KMS-11 (cell line): Measurements from ENCODE around the gene VAX1.

ENCODE experiments used
- H2AFZ ChIP-seq: fragments of 200-600 bp; sonication (generic); 2 replicates; pipeline ENCODE4 v1.6.1; 2016; ENCODE audit warnings: antibody characterized with exemption, mixed run types, low read depth
- H3K27ac ChIP-seq: fragments of 200-600 bp; sonication (generic); 2 replicates; pipeline ENCODE4 v1.6.1; 2016; ENCODE audit warnings: mild to moderate bottlenecking, mixed run types
- H3K27me3 ChIP-seq: fragments of 200-600 bp; sonication (generic); 2 replicates; pipeline ENCODE4 v1.6.1; 2017; ENCODE audit warnings: mild to moderate bottlenecking, low read depth, mixed run types, moderate library complexity; ENCODE audit not compliant: insufficient read depth
- H3K36me3 ChIP-seq: fragments of 200-600 bp; sonication (generic); 2 replicates; pipeline ENCODE4 v1.6.1; 2017; ENCODE audit warnings: mild to moderate bottlenecking, mixed run types; ENCODE audit not compliant: insufficient read depth
- H3K4me1 ChIP-seq: fragments of 200-600 bp; sonication (generic); 2 replicates; pipeline ENCODE4 v1.6.1; 2016; ENCODE audit warnings: mild to moderate bottlenecking, low read depth, mixed run types; ENCODE audit not compliant: poor library complexity, severe bottlenecking
- H3K4me2 ChIP-seq: fragments of 200-600 bp; sonication (generic); 2 replicates; pipeline ENCODE4 v1.7.0; 2016; ENCODE audit warnings: mild to moderate bottlenecking, mixed run types
- H3K4me3 ChIP-seq: fragments of 200-600 bp; sonication (generic); IDR thresholded peaks from 2 replicates; pipeline ENCODE4 v1.6.1; 2017; ENCODE audit warnings: low read depth, low read length, mixed read lengths; ENCODE audit not compliant: insufficient read depth
- H3K79me2 ChIP-seq: fragments of 200-600 bp; sonication (generic); 2 replicates; pipeline ENCODE4 v1.6.1; 2016; ENCODE audit warnings: low read depth, mixed run types; ENCODE audit not compliant: insufficient read depth
- H3K9ac ChIP-seq: fragments of 200-600 bp; sonication (generic); 2 replicates; pipeline ENCODE4 v1.6.1; 2016; ENCODE audit warnings: mild to moderate bottlenecking, mixed run types
- H4K20me1 ChIP-seq: fragments of 200-600 bp; sonication (generic); 2 replicates; pipeline ENCODE4 v1.6.1; 2016; ENCODE audit warnings: mild to moderate bottlenecking, mixed run types; ENCODE audit not compliant: insufficient read depth
- CTCF ChIP-seq: fragments of 200-600 bp; sonication (generic); conservative IDR thresholded peaks from 2 replicates; pipeline ENCODE4 v1.6.1; 2017; ENCODE audit warnings: low read depth, mild to moderate bottlenecking, antibody characterized with exemption, low read length, moderate library complexity, mixed read lengths

Gene VAX1

GRCh38 chr10:117143103-117143823 is 5.2 kb upstream of the VAX1 start:
- H3K4me2 ChIP-seq: no peak overlapping the region
- no peaks in the 10 kb centered on the region for H3K36me3 ChIP-seq
- H2AFZ ChIP-seq: no peak overlapping the region
- no peaks in the 10 kb centered on the region for H3K4me1 ChIP-seq
- no peaks in the 10 kb centered on the region for H3K27me3 ChIP-seq
- H3K27ac ChIP-seq: no peak overlapping the region
- no peak overlapping the region for H3K9ac ChIP-seq
- no peak overlapping the region for H3K4me3 ChIP-seq
- no peaks in the 10 kb centered on the region for H4K20me1 ChIP-seq
- H3K79me2 ChIP-seq: no peaks in the 10 kb centered on the region
- TF ChIP-seq CTCF: no peak

GRCh38 chr10:117140525-117140902 is 2.4 kb upstream of the VAX1 start:
- Histone ChIP-seq H3K4me2 (no peak overlapping the region), H3K79me2 (no peaks in the 10 kb centered on the region), H3K9ac (no peak overlapping the region), H3K4me3 (no peak overlapping the region), H3K27ac (no peak overlapping the region), H3K4me1 (no peaks in the 10 kb centered on the region), H4K20me1 (no peaks in the 10 kb centered on the region), H3K27me3 (no peaks in the 10 kb centered on the region), H2AFZ (no peak overlapping the region), H3K36me3 (no peaks in the 10 kb centered on the region)
- TF ChIP-seq CTCF: no peak

GRCh38 chr10:117139581-117140524 is 1.8 kb upstream of the VAX1 start:
- Histone ChIP-seq H3K79me2 (no peaks in the 10 kb centered on the region), H3K4me2 (no peak overlapping the region), H3K36me3 (no peaks in the 10 kb centered on the region), H3K27me3 (no peaks in the 10 kb centered on the region), H4K20me1 (no peaks in the 10 kb centered on the region), H3K9ac (no peak overlapping the region), H3K27ac (no peak overlapping the region), H2AFZ (no peak overlapping the region), H3K4me3 (no peak overlapping the region), H3K4me1 (no peaks in the 10 kb centered on the region)
- TF ChIP-seq CTCF: no peak

GRCh38 chr10:117138838-117139580 is 939 bp upstream of the VAX1 start:
- no peak overlapping the region for H3K9ac ChIP-seq
- H3K79me2 ChIP-seq: no peaks in the 10 kb centered on the region
- no peak for TF ChIP-seq CTCF
- H3K4me3 ChIP-seq: no peak overlapping the region
- H3K4me1 ChIP-seq: no peaks in the 10 kb centered on the region
- H3K27ac ChIP-seq: no peak overlapping the region
- no peak overlapping the region for H3K4me2 ChIP-seq
- no peaks in the 10 kb centered on the region for H3K27me3 ChIP-seq
- no peaks in the 10 kb centered on the region for H4K20me1 ChIP-seq
- no peaks in the 10 kb centered on the region for H3K36me3 ChIP-seq
- H2AFZ ChIP-seq: no peak overlapping the region
